HG03095 (cell line): ENCODE results near the gene ZFAND6.
A peak's percentile ranks its signal among the peaks of the same experiment; 100 is the strongest.
"Not testable (repeated sequence)": the region's sequence is repeated elsewhere in the genome, so short reads cannot be mapped to it uniquely, and the experiment has no call there.

Experiments
- ATAC-seq: cut with Tn5 transposase; IDR thresholded peaks from one replicate; pipeline ENCODE4 v1.9.1; 2021; ENCODE audit warnings: moderate library complexity; ENCODE audit not compliant: unreplicated experiment

The ZFAND6 gene

GRCh38 chr15:80058851-80059785 lies at the start of gene ZFAND6:
ZFAND6 (plus strand) TSS chr15:80059676; CDS start chr15:80120345, 60,669 bp downstream.
- ATAC-seq = peak; percentile 74

GRCh38 chr15:80010131-80010673 lies 49.3 kb upstream of the ZFAND6 start:
- ATAC-seq = no peak

GRCh38 chr15:80011041-80011523 lies 48.4 kb upstream of the ZFAND6 start:
- ATAC-seq = not testable (repeated sequence)

- no peak for ATAC-seq
Measured at GRCh38 chr15:80011596-80011995, 47.9 kb upstream of the ZFAND6 start.

- ATAC-seq = no peak
Measured at GRCh38 chr15:80012060-80012726, 47.3 kb upstream of the ZFAND6 start.

GRCh38 chr15:80014186-80014585 lies 45.3 kb upstream of the ZFAND6 start:
- not testable (repeated sequence) for ATAC-seq

GRCh38 chr15:80015156-80015555 lies 44.3 kb upstream of the ZFAND6 start:
- ATAC-seq = no peak

- not testable (repeated sequence) for ATAC-seq
Measured at GRCh38 chr15:80016506-80016905, 43.0 kb upstream of the ZFAND6 start.

GRCh38 chr15:80017139-80017538 lies 42.3 kb upstream of the ZFAND6 start:
- not testable (repeated sequence) for ATAC-seq

GRCh38 chr15:80019168-80019745 lies 40.2 kb upstream of the ZFAND6 start:
- ATAC-seq = no peak

- not testable (repeated sequence) for ATAC-seq
Measured at GRCh38 chr15:80020149-80020548, 39.3 kb upstream of the ZFAND6 start.

GRCh38 chr15:80020731-80021130 lies 38.7 kb upstream of the ZFAND6 start:
- no peak for ATAC-seq

- ATAC-seq = no peak
Measured at GRCh38 chr15:80026310-80026709, 33.2 kb upstream of the ZFAND6 start.

GRCh38 chr15:80026754-80027153 lies 32.7 kb upstream of the ZFAND6 start:
- no peak for ATAC-seq

- ATAC-seq = no peak
Measured at GRCh38 chr15:80028937-80029336, 30.5 kb upstream of the ZFAND6 start.

GRCh38 chr15:80031841-80032240 lies 27.6 kb upstream of the ZFAND6 start:
- no peak for ATAC-seq

GRCh38 chr15:80034629-80035028 lies 24.8 kb upstream of the ZFAND6 start:
- no peak for ATAC-seq

GRCh38 chr15:80036071-80036470 lies 23.4 kb upstream of the ZFAND6 start:
- ATAC-seq = no peak

GRCh38 chr15:80041494-80042253 lies 17.8 kb upstream of the ZFAND6 start:
- ATAC-seq = no peak

GRCh38 chr15:80042568-80042967 lies 16.9 kb upstream of the ZFAND6 start:
- no peak for ATAC-seq
